Stimulated activated CD4-positive, alpha-beta T cell treated with anti-CD3 and anti-CD28 coated beads, TNF-alpha, amount 100 ng/mL, for 48 hours (primary cell): ENCODE results near the gene EPB41L4B.
"Not testable (repeated sequence)": the region's sequence is repeated elsewhere in the genome, so short reads cannot be mapped to it uniquely, and the experiment has no call there.

Experiments used
- DNase-seq, 3 donors: peaks; one replicate each; pipeline ENCODE4 v3.0.0-alpha.2; 2020; ENCODE audit warnings: low read depth in 3 of 3

EPB41L4B gene

GRCh38 chr9:109320742-109321448 is at the start of gene EPB41L4B:
TSS of gene EPB41L4B (minus strand) at chr9:109321059. CDS start at chr9:109320446, 613 bp downstream.
- peak; percentile 81 to 92 (median 83) for DNase-seq

GRCh38 chr9:109369285-109369684 is 48.4 kb upstream of the EPB41L4B start:
- DNase-seq = no peak

- DNase-seq = no peak
Observed at GRCh38 chr9:109360771-109361170, 39.9 kb upstream of the EPB41L4B start.

- not testable (repeated sequence) for DNase-seq
Observed at GRCh38 chr9:109358968-109359603, 38.2 kb upstream of the EPB41L4B start.

GRCh38 chr9:109355564-109356297 is 34.9 kb upstream of the EPB41L4B start:
- DNase-seq = no peak

GRCh38 chr9:109354190-109354589 is 33.3 kb upstream of the EPB41L4B start:
- no peak for DNase-seq

GRCh38 chr9:109351032-109351431 is 30.2 kb upstream of the EPB41L4B start:
- no peak for DNase-seq

- no peak for DNase-seq
Observed at GRCh38 chr9:109349421-109349846, 28.6 kb upstream of the EPB41L4B start.

- no peak for DNase-seq
Observed at GRCh38 chr9:109346904-109347303, 26.0 kb upstream of the EPB41L4B start.

- DNase-seq = no peak
Observed at GRCh38 chr9:109344866-109345265, 24.0 kb upstream of the EPB41L4B start.

- DNase-seq = no peak
Observed at GRCh38 chr9:109342878-109343277, 22.0 kb upstream of the EPB41L4B start.

GRCh38 chr9:109341561-109341960 is 20.7 kb upstream of the EPB41L4B start:
- no peak for DNase-seq

GRCh38 chr9:109340979-109341378 is 20.1 kb upstream of the EPB41L4B start:
- not testable (repeated sequence) for DNase-seq

GRCh38 chr9:109336409-109336808 is 15.6 kb upstream of the EPB41L4B start:
- no peak for DNase-seq

- DNase-seq = no peak
Observed at GRCh38 chr9:109335929-109336328, 15.1 kb upstream of the EPB41L4B start.

GRCh38 chr9:109335121-109335520 is 14.3 kb upstream of the EPB41L4B start:
- no peak for DNase-seq

- no peak for DNase-seq
Observed at GRCh38 chr9:109331353-109331752, 10.5 kb upstream of the EPB41L4B start.

- no peak for DNase-seq
Observed at GRCh38 chr9:109329638-109330258, 8.9 kb upstream of the EPB41L4B start.

- no peak for DNase-seq
Observed at GRCh38 chr9:109328978-109329637, 8.2 kb upstream of the EPB41L4B start.

GRCh38 chr9:109325089-109325488 is 4.2 kb upstream of the EPB41L4B start:
- DNase-seq = no peak

GRCh38 chr9:109323771-109324170 is 2.9 kb upstream of the EPB41L4B start:
- no peak for DNase-seq

- no peak for DNase-seq
Observed at GRCh38 chr9:109321727-109322126, 868 bp upstream of the EPB41L4B start.
